Keratinocyte (primary cell): ENCODE measurements around the gene NTRK1.

Source experiments
- EZH2 ChIP-seq: IDR thresholded peaks from one replicate; pipeline ENCODE4 v1.6.1; 2012; ENCODE audit warnings: inconsistent platforms, mild to moderate bottlenecking, low read length, moderate library complexity
- TF ChIP-seq, protein P1 (sequence below), 3 experiments: IDR thresholded peaks in 1 of 3; conservative IDR thresholded peaks in 1 of 3; optimal IDR thresholded peaks in 1 of 3; 2 replicates in 2 of 3; 3 replicates in 1 of 3; pipeline versions ENCODE3 to v1.5.1; 2011; ENCODE audit warnings: low read length in 3 of 3, mild to moderate bottlenecking in 3 of 3, moderate library complexity in 2 of 3, control low read depth in 1 of 3, inconsistent platforms in 1 of 3; ENCODE audit not compliant: insufficient read depth in 2 of 3; ENCODE audit errors: extremely low read depth in 1 of 3

DNA sequence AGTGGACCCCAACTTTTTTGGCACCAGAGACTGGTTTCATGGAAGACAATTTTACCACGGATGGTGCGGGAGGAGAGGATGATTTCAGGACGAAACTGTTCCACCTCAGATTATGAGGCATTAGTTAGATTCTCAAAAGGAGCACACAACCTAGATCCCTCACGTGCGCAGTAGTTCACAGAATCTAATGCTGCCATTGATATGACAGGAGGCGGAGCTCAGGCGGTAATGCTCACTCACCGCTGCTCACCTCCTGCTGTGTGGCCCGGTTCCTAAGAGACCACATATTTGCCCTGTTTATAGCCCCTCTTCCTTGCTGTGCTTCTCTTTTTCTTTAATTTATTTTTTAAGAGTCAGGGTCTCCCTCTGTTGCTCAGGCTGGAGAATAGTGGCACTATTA is 4.6 kb downstream of the NTRK1 start:
- TF ChIP-seq, protein P1, sequence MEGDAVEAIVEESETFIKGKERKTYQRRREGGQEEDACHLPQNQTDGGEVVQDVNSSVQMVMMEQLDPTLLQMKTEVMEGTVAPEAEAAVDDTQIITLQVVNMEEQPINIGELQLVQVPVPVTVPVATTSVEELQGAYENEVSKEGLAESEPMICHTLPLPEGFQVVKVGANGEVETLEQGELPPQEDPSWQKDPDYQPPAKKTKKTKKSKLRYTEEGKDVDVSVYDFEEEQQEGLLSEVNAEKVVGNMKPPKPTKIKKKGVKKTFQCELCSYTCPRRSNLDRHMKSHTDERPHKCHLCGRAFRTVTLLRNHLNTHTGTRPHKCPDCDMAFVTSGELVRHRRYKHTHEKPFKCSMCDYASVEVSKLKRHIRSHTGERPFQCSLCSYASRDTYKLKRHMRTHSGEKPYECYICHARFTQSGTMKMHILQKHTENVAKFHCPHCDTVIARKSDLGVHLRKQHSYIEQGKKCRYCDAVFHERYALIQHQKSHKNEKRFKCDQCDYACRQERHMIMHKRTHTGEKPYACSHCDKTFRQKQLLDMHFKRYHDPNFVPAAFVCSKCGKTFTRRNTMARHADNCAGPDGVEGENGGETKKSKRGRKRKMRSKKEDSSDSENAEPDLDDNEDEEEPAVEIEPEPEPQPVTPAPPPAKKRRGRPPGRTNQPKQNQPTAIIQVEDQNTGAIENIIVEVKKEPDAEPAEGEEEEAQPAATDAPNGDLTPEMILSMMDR (optimal IDR thresholded peaks at IDR 0.05 in 1 of 3, IDR thresholded peaks at IDR 0.05 in 1 of 3, conservative IDR thresholded peaks at IDR 0.05 in 1 of 3; ENCODE audit: extremely low read depth in 1 of 3, insufficient read depth in 2 of 3, low read length in 3 of 3) = no peak
- TF ChIP-seq EZH2 = no peak
